Measurements from ENCODE around the gene CC2D1A.
"Not testable (repeated sequence)": the region's sequence is repeated elsewhere in the genome, so short reads cannot be mapped to it uniquely, and the experiment has no call there.

Gene CC2D1A

DNA sequence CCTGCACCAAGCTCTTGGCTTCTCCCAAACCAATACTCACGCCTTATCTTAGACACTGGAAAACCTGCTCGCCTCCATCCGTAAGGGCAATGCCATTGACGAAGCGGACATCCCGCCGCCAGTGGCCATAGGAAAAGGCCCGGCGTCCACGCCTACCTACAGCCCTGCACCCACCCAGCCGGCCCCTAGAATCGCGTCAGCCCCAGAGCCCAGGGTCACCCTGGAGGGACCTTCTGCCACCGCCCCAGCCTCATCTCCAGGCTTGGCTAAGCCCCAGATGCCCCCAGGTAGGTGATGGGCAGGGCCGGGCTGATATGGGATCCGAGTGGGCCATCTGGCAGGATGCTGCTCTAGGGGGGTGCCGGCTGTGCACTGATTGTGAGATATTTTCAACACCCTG, 7.4 kb downstream of the CC2D1A start:
- no peak for DNase-seq

DNA sequence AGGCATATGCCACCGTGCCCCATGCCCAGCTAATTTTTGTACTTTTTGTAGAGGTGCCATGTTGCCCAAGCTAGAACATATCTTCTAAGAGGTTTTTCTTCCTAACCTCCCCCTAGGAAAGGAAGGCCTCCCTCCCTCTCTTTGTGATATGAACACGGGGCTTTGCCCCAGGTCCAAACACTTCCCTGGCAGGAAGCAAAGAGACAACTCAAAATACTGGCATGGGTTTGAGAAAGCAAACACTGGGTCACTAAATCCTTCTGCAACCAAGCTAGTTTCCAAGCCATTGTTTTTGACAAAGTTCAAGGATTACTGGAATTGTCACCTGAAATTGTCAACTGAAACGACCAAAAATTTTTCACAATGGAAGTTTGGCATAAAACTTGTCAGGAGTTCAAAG, 8.8 kb downstream of the CC2D1A start:
- no peak for DNase-seq

DNA sequence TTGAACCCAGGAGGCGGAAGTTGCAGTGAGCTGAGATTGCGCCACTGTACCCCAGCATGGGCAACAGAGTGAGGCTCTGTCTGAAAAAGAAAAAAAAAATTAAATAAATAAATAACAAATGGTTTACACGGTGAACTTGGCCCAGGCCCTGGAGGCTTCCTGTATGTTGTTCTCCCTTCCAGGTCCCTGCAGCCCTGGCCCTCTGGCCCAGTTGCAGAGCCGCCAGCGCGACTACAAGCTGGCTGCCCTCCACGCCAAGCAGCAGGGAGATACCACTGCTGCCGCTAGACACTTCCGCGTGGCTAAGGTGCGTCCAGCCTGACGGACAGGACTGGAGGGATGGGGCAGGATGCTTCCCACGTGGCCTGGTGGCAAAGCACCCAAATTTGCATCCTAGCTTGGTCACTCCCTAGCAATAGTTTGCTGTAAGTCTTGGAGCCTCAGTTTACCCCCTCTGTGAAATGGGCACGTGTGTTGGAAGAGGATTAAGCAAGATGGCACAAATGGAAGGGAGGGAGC, 11.9 kb downstream of the CC2D1A start:
- DNase-seq = no peak

DNA sequence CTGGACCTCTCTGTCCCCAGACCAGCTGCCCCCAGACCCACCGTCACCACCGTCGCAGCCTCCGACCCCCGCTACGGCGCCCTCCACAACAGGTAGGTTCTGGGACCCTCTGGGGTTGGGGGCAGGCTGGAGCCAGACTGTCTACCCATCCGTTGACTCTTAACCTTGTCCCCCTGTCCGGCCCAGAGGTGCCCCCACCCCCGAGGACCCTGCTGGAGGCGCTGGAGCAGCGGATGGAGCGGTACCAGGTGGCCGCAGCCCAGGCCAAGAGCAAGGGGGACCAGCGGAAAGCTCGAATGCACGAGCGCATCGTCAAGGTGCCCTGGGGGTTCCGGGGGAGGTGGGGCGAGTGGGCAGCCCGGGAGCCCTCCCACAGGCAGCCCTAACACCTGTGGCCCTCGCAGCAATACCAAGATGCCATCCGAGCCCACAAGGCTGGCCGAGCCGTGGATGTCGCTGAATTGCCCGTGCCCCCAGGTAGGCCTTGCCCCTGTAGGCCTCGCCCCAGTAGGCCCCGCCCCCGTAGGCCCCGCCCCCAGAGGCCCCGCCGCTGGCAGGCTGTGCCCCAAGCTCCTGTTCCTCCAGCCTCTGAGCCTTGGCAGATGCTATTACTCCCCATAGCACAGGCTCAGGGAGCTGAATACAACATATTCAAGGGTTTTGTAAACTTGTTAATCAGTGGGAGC, 12.9 kb downstream of the CC2D1A start:
- no peak for DNase-seq

DNA sequence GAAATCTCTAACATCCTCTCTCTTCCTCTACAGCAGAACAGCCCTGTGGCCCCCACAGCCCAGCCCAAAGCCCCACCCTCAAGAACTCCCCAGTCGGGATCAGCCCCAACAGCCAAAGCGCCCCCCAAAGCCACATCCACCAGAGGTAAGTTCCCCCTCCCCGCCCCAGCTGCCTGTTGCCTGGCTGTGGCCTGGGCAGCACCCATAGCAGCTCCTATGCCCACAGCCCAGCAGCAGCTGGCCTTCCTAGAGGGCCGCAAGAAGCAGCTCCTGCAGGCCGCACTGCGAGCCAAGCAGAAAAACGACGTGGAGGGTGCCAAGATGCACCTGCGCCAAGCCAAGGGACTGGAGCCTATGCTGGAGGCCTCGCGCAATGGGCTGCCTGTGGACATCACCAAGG, 14.5 kb downstream of the CC2D1A start:
- no peak for DNase-seq

DNA sequence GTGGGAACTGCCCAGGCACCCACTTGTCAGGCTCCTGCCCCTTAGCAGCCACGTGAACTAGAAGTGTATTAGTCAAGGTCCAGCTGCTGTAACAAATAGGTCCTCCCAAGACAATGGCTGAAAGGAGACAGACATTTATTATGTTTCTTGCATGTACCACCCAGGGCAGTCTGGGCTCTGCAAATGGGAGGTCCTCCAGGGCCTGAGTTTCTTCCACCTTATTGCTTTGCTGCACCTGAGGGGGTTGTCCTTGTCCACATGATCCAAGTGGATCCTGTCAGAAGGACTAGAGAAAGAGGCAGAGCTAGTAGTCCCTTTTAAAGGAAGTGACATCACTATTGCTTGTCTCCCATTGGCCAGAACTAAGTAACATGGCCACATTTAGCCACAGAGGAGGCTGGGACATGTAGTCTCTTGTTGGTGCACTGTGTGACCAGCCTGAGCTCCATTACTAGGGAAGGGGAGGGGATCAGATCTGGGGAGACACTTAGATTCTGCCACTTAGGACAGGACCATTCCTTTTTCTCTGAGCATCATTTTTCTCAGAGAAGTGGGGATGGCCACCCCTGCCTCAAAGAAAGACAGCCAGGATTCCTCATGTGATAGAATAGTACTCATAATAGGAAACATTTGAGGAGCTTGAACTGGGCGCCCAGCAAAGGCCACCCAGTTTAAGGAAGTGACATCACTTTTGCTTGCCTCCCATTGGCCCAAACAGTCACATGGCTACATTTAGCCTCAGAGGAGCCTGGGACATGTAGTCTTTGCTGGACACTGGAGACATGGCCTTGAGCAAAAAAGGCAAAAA, 15.1 kb downstream of the CC2D1A start:
- no peak for DNase-seq

DNA sequence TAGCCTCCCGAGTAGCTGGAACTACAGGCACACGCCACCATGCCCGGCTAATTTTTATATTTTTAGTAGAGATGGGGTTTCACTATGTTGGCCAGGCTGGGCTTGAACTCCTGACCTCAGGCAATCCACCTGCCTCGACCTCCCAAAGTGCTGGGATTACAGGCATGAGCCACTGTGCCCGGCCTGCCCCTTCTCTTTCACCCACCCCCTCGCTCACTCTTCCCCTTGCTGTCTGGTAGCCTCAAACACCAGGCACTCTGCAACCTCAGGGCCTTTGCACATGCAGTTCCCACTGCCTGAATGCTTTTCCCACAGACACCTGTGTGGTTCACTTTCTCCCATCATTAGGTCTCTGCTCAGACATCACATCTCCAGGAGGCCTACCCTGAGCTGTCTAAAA, 16.1 kb downstream of the CC2D1A start:
- not testable (repeated sequence) for DNase-seq

DNA sequence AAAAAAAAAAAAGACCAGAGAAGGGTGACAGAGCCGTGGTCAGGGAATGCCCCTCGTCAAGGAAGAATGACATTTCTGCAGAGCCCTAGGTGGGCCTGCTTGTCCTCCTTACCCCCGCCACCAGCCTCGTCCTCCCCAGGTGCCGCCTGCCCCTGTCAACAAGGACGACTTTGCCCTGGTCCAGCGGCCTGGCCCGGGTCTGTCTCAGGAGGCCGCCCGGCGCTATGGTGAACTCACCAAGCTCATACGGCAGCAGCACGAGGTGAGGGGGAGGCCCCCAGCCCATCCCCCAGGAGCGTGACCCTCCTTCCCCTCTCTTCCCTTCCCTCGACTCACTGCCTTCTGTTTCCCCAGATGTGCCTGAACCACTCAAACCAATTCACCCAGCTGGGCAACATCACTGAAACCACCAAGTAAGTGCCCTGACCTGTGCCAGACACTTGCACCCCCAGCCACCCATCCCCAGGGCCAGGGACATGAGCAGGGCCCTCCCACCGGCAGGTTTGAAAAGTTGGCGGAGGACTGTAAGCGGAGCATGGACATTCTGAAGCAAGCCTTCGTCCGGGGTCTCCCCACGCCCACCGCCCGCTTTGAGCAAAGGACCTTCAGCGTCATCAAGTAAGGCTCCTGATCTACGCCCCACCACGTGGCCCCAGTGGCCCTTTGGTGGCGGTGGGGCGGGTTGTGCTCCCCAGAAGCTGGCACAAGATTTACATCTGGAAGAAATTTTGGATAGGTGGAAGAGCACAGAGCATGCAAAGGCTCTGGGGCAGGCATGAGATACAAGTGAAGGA, 17.4 kb downstream of the CC2D1A start:
- DNase-seq = no peak

DNA sequence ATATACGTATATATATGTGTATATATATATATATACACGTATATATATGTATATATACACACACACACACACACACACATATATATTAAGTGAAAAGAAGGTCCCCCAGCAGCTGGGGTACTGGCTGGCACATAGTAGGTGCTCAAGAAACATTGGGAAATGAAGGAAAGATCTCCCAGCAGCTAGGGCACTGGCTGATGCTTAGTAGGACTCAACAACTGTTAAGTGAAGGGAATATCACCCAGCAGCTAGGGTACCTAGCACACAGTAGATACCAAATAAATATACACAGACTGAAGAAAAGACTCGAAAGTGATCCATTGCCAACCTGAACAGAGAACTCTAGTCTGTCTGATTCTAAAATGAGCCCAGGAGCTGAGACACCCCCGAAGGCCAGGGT, 20.0 kb downstream of the CC2D1A start:
- no peak for DNase-seq

DNA sequence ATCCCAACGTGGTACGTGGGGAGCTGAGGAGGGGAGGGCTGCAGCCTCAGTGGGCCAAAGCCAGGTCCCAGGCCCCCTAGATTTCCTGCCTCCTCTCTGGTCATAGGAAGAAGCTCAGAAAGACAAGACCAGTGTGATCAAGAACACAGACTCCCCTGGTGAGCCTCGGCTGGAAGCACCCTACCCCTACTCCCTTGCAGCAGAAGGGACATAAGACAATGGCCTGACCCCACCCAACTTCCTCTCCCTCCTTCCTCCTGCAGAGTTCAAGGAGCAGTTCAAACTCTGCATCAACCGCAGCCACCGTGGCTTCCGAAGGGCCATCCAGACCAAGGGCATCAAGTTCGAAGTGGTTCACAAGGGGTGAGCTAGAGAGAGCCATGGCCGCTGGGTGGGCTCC, 20.7 kb downstream of the CC2D1A start:
- DNase-seq = no peak

DNA sequence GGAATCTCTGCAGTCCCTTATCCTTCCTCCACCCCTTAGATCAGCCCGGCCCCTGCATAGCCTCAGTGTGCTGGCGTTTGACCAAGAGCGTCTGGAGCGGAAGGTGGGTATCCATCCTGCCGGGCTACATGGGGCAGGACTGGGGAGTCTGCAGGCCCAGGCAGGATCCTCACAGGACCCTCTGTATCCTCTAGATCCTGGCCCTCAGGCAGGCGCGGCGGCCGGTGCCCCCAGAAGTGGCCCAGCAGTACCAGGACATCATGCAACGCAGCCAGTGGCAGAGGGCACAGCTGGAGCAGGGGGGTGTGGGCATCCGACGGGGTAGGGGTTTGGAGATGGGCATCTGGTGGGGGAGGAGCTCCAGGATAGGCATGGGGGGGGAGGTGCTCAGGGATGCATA, 23.3 kb downstream of the CC2D1A start:
- DNase-seq = no peak

DNA sequence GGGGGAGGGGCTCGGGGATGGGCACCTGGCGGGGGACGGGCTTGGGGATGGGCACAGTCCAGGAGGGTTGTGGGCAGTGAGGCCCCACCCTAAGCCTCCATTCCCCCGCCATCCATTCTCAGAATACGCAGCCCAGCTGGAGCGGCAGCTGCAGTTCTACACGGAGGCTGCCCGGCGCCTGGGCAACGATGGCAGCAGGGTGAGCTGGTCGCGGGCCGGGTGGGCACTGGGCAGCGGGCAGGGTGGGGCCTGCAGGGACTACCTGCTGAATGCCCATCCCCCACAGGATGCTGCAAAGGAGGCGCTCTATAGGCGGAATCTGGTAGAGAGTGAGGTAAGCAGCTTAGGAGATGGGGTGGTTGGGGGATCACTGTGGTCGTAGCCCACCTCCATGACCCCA, 24.0 kb downstream of the CC2D1A start:
- no peak for DNase-seq

DNA sequence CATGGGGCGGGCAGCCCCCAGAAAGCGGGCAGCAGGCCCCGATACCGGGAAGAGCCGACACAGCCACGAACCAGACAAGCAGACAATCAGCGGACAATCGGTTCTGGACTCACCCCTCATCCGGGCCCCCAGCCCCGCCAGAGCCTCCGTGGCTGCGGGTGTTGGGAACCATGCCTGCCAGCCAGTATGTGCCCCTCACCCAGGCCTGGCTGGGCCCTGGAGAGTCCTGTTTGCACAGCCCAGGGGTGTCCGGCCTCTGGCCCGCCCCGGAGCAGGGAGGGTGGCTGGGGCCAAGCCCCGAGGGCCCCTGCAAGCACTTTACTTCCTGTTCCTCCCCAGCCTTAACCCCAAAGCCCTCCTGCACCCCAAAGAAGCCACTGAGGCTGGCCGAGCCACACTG, 24.4 kb downstream of the CC2D1A start:
- DNase-seq = no peak

DNA sequence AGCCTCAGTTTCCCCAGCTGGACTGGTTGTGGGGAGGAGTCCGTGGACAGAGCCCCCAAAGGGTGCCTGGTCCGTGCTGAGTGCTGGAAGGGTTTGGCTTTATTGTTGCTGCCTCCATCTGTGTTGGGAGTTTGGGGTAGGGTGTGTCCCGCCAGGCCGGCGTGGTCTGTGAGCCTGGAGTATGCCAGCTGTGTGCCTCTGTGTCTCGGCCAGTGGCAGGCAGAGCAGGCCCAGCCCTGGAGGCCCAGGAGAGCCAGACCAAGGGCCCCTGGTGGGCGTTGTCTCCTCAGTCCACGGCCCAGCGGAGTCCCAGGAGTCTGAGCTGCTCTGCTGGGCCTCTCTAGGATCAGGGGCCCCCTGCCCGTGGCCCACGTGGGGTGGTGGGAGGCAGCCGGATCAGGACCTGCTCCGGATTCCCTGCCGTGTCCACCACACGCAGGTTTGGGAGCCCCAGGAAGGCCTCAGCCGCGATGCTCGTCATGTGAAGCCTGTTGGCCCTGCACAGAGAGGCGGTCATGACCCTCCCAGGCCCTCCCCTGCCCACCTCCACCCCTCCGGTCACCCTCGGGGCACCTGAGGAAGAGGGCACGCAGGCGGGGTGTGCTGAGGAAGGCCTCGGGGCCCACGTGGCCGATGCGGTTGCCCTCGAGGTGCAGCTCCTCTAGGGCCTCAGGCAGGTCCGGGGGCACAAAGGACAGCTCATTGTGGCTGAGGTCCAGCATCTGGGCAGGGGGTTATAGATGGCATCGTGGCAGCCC, 25.6 kb downstream of the CC2D1A start:
- DNase-seq = no peak

DNA sequence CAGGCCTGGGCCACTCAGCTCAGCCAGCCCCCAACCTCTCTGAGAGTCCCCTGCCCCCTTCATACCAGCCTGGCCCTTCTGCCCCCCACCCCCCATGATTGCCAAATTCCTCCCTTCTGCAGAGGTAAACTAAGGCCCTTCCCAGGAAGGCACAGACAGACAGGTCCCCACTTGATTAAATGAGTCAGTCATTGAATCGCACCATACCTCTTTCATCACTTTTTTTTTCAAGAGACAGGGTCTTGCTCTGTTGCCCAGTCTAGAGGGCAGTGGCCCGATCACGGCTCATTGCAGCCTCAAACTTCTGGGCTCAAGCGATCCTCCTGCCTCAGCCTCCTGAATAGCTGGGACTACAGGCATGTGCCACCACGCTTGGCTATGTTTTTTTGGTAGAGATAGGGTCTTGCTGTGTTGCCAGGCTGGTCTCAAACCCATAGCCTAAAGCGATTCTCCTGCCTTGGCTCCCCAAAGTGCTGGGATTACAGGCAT, 26.2 kb downstream of the CC2D1A start:
- no peak for DNase-seq

DNA sequence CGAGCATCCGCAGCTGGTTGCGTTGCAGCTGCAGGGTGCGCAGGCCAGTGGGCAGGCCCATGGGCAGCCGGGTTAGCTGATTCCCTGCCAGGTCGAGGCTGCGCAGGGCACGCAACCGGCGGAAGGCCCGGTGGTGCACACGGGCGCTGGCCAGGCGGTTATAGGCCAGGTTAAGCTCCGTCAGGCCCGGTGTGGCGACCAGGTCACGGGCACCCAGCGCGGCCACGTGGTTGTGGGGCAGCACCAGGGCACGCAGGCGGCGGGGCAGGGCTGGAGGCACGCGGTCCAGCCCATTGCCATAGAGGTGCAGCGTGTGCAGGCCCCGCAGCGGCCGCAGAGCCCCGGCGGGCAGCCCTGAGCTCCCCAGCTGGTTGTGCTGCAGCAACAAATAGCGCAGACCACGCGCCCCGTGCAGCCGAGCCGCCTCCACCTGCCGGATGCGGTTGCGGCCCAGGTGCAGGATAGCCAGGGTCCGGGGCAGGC, 27.0 kb downstream of the CC2D1A start:
- no peak for DNase-seq

DNA sequence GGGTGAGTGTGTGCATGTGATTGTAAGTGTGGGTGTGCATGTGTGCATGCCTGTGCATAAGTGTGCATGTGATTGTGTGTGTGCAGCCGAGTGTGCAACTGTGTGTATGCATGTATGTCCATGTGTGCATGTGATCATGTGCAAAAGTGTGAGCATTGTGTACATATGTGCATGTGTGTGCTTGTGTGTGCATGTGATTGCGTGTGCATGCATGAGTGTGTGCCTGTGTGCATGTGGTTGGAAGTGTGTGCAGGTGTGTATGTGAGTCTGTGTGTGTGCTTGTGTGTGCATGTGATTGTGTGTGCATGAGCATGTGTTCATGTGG, 28.7 kb downstream of the CC2D1A start:
- no peak for DNase-seq

DNA sequence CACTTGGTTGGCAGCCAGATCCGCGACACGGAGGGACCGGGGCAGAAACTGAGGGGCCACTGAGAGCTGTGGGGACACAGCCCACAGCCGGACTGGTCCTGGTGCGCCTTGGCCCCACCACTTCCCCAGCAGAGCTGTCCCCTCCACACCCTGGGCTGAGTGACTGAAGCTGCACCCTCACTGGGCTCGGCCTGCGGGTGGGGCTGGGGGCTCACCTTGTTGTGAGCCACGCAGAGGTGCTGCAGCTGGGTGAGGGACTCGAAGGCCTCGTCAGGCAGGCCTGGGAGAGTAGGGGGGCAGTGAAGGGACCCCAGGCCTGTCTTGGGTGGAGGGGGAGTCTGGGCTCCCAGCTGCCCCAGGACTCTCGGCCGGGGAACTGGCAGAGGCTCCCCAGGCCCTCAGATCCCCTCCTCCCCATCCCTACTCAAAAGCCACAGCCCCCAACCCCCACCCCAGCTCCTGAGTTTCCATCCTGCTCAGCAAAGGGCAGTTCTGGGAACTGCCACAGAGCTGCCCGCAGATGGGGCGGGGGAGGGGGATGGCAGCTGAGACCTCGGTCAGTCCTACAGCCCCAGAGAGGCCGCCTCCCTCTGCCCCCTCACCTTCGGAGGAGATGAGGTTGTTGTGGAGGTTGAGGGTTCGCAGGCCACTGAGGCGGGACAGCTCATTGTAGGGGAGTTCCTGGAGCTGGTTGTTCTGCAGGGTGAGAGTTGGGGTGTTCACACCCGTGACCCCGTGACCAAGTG, 29.9 kb downstream of the CC2D1A start:
- no peak for DNase-seq

DNA sequence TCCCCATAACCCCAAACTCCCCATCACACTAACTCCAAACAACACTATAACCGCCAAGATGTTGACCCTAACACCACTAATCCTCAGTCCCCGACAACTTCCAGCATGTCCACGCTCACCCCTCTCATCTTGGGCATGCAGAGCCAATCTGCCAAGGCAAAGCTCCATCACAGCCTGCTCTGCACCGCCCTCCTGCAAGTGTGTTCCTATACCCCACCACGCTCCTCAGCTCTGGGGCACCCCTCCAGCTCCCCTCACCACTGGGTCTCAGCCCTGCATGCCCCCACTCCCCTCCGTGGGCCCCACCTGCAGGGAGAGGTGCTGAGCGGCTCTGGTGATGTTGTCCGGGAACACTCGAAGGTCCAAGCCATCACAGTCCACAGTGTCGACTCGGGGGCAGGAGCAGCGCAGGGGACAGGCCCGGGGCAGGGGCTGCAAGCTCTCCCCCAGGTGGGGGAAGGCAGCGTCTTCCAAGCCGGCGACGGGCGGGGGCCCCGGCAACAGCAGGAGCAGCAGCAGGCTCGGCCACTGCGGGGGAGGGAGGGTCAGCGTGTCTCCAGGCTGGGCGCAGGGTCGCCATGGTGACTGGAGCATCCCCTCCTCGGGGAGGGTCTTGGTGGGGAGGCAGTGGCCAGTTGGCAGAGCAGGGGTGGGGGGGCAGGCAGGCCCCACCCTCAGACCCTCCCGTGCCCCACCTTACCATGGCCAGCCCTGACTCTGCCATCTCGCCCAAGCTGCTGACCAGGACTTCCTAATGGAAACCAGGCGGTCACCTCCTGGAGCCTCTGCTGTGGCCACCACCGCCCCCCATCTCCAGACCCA, 31.7 kb downstream of the CC2D1A start:
- no peak for DNase-seq

DNA sequence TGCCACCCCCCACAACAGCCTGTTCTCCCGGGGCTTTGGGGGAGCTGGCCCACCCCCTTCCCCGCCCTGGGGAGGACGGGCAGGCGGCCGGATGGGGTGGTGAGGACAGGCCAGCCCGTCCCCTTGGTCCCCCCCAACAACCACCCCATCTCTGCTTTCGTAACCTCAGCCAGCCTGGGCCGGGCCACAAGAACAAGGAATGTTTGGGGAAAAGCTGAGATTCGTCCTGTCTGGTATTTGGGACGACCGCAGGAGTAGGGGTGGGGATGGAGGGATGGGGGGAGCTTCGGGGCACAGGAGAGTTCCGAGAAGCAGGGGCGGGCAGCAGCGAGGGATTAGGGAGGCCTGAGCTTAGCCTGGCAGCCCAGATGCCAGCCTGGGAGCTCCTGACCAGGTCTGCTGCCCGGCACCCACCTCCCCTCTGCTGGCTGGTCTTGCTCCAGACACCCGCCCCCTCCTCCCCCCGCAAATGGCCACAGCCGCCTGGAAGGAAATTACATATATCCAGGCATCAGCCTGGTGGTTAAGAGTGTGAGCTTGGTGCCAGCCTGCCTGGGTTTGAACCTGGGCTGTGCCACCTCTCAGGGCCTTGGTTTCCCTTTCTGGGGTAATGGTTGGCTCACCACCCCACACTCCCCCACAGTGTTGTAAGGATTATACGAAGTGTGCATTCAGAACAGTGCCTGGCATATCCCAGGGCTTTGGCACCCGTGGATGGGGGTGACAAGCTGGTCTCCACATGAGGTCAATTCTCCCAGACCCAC, 32.5 kb downstream of the CC2D1A start, which contains the start of gene PODNL1:
PODNL1 (minus strand) TSS at position 117 of the 764 bp plus-strand sequence. CDS start 236 bp downstream, outside the sequence.
- no peak for DNase-seq
